Stimulated activated CD4-positive, alpha-beta T cell treated with anti-CD3 and anti-CD28 coated beads, Interleukin-2, amount 100 ng/mL, for 24 hours (primary cell): ENCODE data around the gene ZNF132.
"Not testable (repeated sequence)": the region's sequence is repeated elsewhere in the genome, so short reads cannot be mapped to it uniquely, and the experiment has no call there.

ENCODE experiments used
- DNase-seq, 2 donors: peaks; one replicate each; pipeline ENCODE4 v3.0.0-alpha.2; 2020

The ZNF132 gene

GRCh38 chr19:58406818-58407657 lies 32.9 kb downstream of the ZNF132 start:
- DNase-seq, result no peak

- DNase-seq, result not testable (repeated sequence)
Observed at GRCh38 chr19:58403920-58404478, 36.0 kb downstream of the ZNF132 start.

- DNase-seq, result no peak
Observed at GRCh38 chr19:58401840-58402421, 38.0 kb downstream of the ZNF132 start.

- peak; percentile 99 for DNase-seq
Observed at GRCh38 chr19:58400916-58401839, 38.8 kb downstream of the ZNF132 start.

- no peak for DNase-seq
Observed at GRCh38 chr19:58400316-58400915, 39.5 kb downstream of the ZNF132 start.

- no peak for DNase-seq
Observed at GRCh38 chr19:58399903-58400302, 40.0 kb downstream of the ZNF132 start.

- DNase-seq, result no peak
Observed at GRCh38 chr19:58398545-58398944, 41.4 kb downstream of the ZNF132 start.

GRCh38 chr19:58398087-58398486 lies 41.9 kb downstream of the ZNF132 start:
- DNase-seq, result no peak

- no peak for DNase-seq
Observed at GRCh38 chr19:58397533-58398037, 42.4 kb downstream of the ZNF132 start.

GRCh38 chr19:58396691-58397532 lies 43.0 kb downstream of the ZNF132 start:
- DNase-seq, result peak in 1 of 2 donors; percentile 32

GRCh38 chr19:58395979-58396627 lies 43.9 kb downstream of the ZNF132 start:
- DNase-seq, result peak in 1 of 2 donors; percentile 48

GRCh38 chr19:58395220-58395978 lies 44.6 kb downstream of the ZNF132 start, which contains the start of gene RNF225:
TSS of gene RNF225 (plus strand) at chr19:58395656. CDS start at chr19:58396090, 434 bp downstream.
- DNase-seq, result peak; percentile 37 to 54

- DNase-seq, result no peak
Observed at GRCh38 chr19:58394821-58395219, 45.1 kb downstream of the ZNF132 start.

GRCh38 chr19:58393725-58394033 lies 46.3 kb downstream of the ZNF132 start:
- no peak for DNase-seq

GRCh38 chr19:58392945-58393724 lies 46.8 kb downstream of the ZNF132 start:
- DNase-seq, result no peak

GRCh38 chr19:58388175-58388526 lies 51.8 kb downstream of the ZNF132 start:
- no peak for DNase-seq

- DNase-seq, result no peak
Observed at GRCh38 chr19:58387338-58388174, 52.4 kb downstream of the ZNF132 start.
